Panc1 (cell line): Measurements from ENCODE around the gene ANKRD33B.

Experiments
- POLR2AphosphoS5 ChIP-seq: IDR thresholded peaks from 2 replicates; pipeline ENCODE4 v1.6.1; 2012; ENCODE audit warnings: mild to moderate bottlenecking, low read depth, low read length, moderate library complexity
- SIN3A ChIP-seq: IDR thresholded peaks from 2 replicates; pipeline ENCODE4 v1.6.1; 2012; ENCODE audit warnings: low read depth, mild to moderate bottlenecking, low read length, moderate library complexity, borderline replicate concordance; ENCODE audit not compliant: insufficient read depth

- TF ChIP-seq SIN3A (no peak), POLR2AphosphoS5 (no peak)
Observed at GRCh38 chr5:10660135-10660534, 96.3 kb downstream of the ANKRD33B start.
